ENCODE measurements around the gene TUBB3.
"Not testable (repeated sequence)": the region's sequence is repeated elsewhere in the genome, so short reads cannot be mapped to it uniquely, and the experiment has no call there.

TUBB3 gene

DNA sequence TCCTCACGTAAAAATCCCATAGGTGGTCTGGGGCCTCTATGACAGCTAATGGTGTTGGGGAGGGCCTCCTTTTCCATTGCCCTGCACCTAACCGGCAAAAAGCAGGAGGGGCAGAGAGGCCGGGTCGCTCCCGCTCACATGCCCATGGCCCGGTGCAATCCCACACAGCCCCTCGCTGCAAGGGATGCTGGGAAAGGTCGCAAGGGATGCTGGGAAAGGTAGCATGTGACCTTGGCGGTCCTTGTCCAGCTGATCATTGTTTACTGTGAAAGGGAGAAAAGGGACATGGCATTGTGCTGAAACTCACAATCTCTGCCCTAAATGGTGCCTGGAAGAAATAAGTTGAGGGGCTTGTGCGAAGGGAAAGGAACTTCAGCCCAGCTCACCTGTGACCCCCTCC lies 35.5 kb downstream of the TUBB3 start:
- Mint-ChIP-seq H3K4me3 (no peak overlapping the region), H3K36me3 (peaks cover 3% of the 10 kb centered on the region), H3K9me3 (no peaks in the 10 kb centered on the region), H3K27me3 (no peaks in the 10 kb centered on the region), H3K27ac (no peak overlapping the region), H3K4me1 (no peaks in the 10 kb centered on the region)

DNA sequence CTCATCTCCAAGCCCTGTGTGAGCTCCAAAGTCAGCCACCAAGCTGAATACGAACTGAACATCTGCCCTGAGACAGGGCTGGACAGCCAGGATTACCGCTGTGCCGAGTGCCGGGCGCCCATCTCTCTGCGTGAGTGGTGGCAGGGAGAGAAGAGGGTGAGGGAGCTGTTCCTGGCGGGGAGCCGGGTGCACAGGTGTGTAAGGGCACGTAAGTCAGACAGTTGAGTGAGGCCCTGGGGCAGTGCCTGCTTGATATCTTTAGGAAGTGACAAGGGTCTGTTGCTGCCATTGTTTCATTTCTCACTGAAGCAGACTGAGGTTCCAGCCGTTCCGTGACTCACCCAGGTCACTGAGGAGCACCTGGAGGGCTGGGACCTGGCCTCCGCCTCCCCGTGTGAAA lies 37.8 kb downstream of the TUBB3 start:
- Mint-ChIP-seq H3K4me1 (no peaks in the 10 kb centered on the region), H3K9me3 (no peaks in the 10 kb centered on the region), H3K27ac (no peak overlapping the region), H3K36me3 (peaks cover 1% of the 10 kb centered on the region), H3K4me3 (no peak overlapping the region), H3K27me3 (no peaks in the 10 kb centered on the region)

GRCh38 chr16:89961920-89962319 lies 38.8 kb downstream of the TUBB3 start:
- Mint-ChIP-seq H3K9me3 (no peaks in the 10 kb centered on the region), H3K4me3 (no peak overlapping the region), H3K4me1 (no peaks in the 10 kb centered on the region), H3K27ac (no peak overlapping the region), H3K27me3 (no peaks in the 10 kb centered on the region), H3K36me3 (peaks cover 1% of the 10 kb centered on the region)

DNA sequence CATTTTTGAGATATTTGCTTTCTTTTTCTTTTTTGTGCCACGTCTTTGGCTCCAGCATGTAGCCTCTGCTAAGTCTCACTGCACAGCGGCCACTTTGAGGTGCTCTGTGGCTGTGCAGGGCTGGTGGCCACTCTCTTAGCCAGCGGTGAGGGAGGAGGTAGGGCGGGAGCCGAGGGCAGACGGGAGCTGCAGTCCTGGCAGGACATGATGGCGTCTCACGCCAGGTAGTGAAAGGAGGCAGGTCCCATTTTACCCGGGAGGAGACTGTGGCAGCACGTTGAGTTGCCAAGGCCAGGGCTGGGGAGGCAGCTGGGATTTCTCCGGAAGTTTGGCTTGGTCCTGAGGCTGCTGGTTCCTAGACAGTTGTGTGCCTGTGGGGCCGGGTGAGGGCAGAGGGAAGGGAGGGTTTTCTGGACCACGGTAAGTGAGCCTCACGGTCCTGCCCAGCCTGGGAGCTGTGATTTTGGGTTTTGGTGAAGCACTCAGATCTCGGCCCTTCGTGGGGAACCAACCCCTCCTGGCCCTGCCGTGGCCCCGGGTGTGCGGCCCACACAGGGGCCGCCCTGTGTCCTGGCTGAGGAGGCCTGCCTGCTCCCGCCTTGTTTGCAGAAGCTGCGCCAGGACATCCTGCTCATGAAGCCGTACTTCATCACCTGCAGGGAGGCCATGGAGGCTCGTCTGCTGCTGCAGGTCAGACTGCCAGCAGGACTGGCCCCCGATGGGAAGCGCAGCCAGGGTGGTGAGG lies 39.8 kb downstream of the TUBB3 start:
- no peak overlapping the region for H3K4me3 Mint-ChIP-seq
- H3K36me3 Mint-ChIP-seq = peaks cover 1% of the 10 kb centered on the region
- no peaks in the 10 kb centered on the region for H3K9me3 Mint-ChIP-seq
- H3K27me3 Mint-ChIP-seq = no peaks in the 10 kb centered on the region
- H3K4me1 Mint-ChIP-seq = no peaks in the 10 kb centered on the region
- no peak overlapping the region for H3K27ac Mint-ChIP-seq

DNA sequence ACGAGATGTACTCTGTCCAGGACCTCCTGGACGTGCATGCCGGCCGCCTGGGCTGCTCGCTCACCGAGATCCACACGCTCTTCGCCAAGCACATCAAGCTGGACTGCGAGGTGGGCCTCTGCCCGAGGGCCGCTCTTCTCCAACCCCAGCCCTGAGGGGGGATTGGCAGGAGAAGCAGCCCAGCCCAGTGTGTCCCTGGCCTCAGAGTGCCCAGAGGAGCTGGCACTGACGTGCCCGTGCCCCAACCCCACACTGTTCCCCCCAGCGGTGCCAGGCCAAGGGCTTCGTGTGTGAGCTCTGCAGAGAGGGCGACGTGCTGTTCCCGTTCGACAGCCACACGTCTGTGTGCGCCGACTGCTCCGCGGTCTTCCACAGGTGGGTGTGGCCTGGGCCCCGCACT lies 41.1 kb downstream of the TUBB3 start:
- Mint-ChIP-seq H3K9me3 (no peaks in the 10 kb centered on the region), H3K27me3 (no peaks in the 10 kb centered on the region), H3K36me3 (peaks cover 1% of the 10 kb centered on the region), H3K4me1 (no peaks in the 10 kb centered on the region), H3K4me3 (no peak overlapping the region), H3K27ac (no peak overlapping the region)

DNA sequence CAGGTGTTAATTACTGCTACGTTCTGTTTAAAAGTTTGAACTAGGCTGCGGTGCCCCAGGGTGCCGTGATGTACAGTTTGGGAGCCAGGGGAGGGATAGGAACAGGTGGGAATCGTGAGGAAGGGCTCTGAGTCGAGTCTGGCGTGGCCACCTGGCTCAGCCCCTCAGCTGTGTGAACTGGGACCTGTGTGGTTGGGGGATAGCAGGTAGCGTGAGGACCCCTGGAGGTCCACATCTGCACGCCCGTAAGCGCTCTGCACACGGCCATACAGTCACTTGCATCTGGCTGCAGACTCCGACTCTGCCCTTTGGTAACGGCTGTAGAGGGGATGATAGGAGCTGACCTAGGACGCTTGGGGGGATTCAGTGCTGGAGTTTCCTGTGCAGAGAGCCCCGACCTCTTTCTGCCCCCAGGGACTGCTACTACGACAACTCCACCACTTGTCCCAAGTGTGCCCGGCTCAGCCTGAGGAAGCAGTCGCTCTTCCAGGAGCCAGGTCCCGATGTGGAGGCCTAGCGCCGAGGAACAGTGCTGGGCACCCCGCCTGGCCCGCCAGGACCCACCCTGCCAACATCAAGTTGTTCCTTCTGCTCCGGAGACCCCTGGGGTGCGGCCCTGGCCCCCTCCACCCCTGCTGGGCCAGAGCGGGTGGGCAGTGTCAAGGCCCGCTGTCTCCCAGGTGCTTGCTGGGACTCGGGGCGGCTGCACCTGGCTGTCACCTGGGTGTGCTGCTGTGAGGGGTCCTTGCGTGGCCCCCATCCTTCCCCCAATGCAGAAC lies 42.5 kb downstream of the TUBB3 start:
- H3K4me3 Mint-ChIP-seq = no peak overlapping the region
- no peaks in the 10 kb centered on the region for H3K27me3 Mint-ChIP-seq
- no peaks in the 10 kb centered on the region for H3K9me3 Mint-ChIP-seq
- no peak overlapping the region for H3K27ac Mint-ChIP-seq
- peaks cover 3% of the 10 kb centered on the region for H3K4me1 Mint-ChIP-seq
- H3K36me3 Mint-ChIP-seq = peaks cover 4% of the 10 kb centered on the region

GRCh38 chr16:89966756-89967155 lies 43.6 kb downstream of the TUBB3 start:
- H3K4me3 Mint-ChIP-seq = no peak overlapping the region
- peaks cover 10% of the 10 kb centered on the region for H3K4me1 Mint-ChIP-seq
- H3K36me3 Mint-ChIP-seq = peaks cover 7% of the 10 kb centered on the region
- no peaks in the 10 kb centered on the region for H3K27me3 Mint-ChIP-seq
- H3K27ac Mint-ChIP-seq = no peak overlapping the region
- no peaks in the 10 kb centered on the region for H3K9me3 Mint-ChIP-seq

DNA sequence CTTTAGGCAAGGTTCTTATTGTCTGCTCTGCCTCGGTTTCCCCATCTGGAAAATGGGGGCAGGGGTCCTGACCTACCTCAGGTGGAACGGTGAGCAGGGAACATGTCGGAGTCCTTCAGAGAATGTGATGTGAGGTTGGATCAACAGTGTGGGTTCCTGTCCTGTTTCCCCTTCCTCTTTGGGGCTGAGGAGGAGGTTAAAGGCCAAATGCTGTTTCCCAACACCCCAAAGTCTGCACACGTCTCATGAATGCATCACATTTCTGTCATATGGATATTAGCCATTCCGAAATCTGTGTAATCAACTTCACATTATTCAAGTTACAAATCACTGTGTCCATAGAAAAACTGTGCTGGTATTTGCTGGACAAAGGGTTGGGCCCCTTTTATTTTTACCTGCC lies 44.3 kb downstream of the TUBB3 start:
- not testable (repeated sequence) for H3K9me3 Mint-ChIP-seq, H3K27me3 Mint-ChIP-seq, H3K27ac Mint-ChIP-seq, H3K4me3 Mint-ChIP-seq, H3K36me3 Mint-ChIP-seq
- H3K4me1 Mint-ChIP-seq = peaks cover 13% of the 10 kb centered on the region

- H3K4me3 Mint-ChIP-seq, H3K27ac Mint-ChIP-seq, H3K36me3 Mint-ChIP-seq, H3K27me3 Mint-ChIP-seq, H3K9me3 Mint-ChIP-seq: not testable (repeated sequence)
- peaks cover 13% of the 10 kb centered on the region for H3K4me1 Mint-ChIP-seq
Observed at GRCh38 chr16:89968074-89968473, 44.9 kb downstream of the TUBB3 start.

GRCh38 chr16:89969741-89970410 lies 46.7 kb downstream of the TUBB3 start:
- Mint-ChIP-seq H3K9me3 (no peaks in the 10 kb centered on the region), H3K4me1 (peaks cover 26% of the 10 kb centered on the region), H3K4me3 (no peak overlapping the region), H3K36me3 (peaks cover 7% of the 10 kb centered on the region), H3K27ac (no peak overlapping the region), H3K27me3 (no peaks in the 10 kb centered on the region)

GRCh38 chr16:89971495-89972243 lies 48.5 kb downstream of the TUBB3 start:
- Mint-ChIP-seq H3K4me3 (peak overlapping the region; percentile 100), H3K9me3 (no peaks in the 10 kb centered on the region), H3K27ac (peak overlapping the region; percentile 46), H3K27me3 (no peaks in the 10 kb centered on the region), H3K36me3 (peaks cover 7% of the 10 kb centered on the region), H3K4me1 (peaks cover 30% of the 10 kb centered on the region)

DNA sequence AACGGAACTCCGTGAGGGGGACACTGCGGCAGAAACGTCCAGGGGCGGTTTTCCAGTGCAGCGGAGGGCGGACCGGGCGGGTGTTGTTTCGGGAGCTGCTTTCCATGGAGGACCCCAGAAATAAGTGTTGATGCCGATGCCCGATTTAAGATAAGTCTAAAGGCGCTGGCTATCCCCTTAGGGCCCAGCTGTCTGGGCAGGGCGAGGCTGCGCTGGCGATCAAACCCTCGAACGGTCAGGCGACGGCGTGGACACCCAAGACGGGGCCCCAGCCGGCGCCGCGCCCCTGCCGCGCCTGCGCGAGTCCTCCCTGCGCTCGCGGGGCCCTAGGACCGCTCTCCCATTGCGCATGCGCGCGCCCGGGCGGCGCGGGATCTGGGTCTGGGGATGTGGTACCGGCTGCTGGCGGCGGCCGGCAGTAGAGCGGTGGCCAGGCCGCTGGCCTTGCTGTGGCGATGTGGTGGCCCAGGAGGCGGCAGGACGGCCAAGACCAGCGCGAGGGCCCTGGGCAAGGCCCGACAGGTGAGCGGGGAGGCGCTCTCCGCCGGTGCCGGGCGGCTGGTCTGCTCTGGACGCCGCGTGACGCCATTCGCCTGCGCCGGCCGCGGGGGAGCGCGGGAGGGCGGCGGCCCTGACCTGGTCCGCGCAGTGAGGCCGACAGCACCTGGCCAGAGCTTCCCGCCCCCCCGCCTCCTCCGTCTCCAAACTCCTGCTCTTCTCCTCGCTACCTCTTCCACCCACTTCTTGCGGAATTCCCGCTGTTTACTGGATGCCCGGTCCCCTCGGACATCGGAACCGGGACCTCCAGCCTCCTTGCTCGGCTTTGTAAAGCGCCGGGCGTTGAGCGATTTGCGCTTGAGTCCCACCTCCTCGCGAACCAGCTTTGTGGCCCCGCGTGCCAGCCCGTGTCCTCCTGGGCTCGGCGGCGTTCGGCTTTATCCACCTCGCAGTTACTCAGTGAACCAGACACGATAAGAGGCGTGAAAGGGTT lies 49.4 kb downstream of the TUBB3 start:
- peaks cover 30% of the 10 kb centered on the region for H3K4me1 Mint-ChIP-seq
- peaks cover 7% of the 10 kb centered on the region for H3K36me3 Mint-ChIP-seq
- H3K4me3 Mint-ChIP-seq = peak overlapping the region; percentile 100
- no peaks in the 10 kb centered on the region for H3K9me3 Mint-ChIP-seq
- H3K27ac Mint-ChIP-seq = peak overlapping the region; percentile 99
- H3K27me3 Mint-ChIP-seq = no peaks in the 10 kb centered on the region

DNA sequence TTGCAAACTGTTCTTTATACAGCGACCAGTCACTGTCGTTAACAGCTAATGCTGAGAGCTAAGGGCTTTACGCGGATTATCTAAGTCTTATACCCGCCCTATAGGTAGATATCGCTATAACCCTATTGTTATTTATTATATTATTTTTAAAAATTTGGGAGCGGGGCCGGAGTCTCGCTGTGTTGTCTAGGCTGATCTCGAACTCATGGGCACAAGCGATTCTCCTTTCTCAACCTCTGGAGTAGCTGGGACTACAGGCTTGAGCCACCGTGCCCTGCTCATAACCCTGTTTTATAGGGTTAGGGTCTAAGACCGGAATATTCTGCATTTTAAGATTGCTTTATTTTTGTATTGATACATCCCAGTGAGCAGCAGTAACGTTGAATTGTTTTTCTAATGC lies 50.1 kb downstream of the TUBB3 start:
- Mint-ChIP-seq H3K27me3 (no peaks in the 10 kb centered on the region), H3K27ac (peak overlapping the region; percentile 99), H3K4me1 (peaks cover 30% of the 10 kb centered on the region), H3K9me3 (no peaks in the 10 kb centered on the region), H3K36me3 (peaks cover 7% of the 10 kb centered on the region), H3K4me3 (peak overlapping the region; percentile 100)

DNA sequence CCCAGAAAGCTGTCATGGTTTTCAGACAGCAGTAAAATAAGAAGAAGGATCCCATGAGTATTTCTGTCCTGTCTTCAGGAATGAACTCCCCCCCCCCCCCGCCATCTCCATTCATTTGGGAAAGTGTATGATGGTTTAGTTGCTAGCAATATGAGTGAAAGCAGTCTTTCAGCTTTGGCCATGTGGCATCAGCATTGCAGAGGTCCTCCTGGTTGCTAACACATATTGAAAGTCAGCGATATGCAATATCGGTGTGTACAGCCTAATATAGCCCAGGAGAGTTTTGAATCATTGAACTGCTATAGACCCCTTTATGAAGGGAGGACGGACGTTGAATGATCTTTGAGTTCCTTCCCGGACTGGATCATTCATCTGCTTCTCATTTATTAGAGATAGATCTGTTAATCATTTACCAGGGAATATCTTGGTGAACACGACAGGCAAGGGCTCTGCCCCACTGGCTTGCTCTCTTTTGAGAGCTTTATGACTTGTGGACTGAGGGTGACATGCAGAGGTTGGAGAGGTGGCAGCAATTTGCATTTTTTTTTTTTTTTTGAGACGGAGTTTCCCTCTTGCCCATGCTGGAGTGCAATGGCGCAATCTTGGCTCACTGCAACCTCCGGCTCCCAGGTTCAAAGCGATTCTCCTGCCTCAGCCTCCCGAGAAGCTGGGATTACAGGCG lies 50.7 kb downstream of the TUBB3 start:
- Mint-ChIP-seq H3K36me3 (peaks cover 8% of the 10 kb centered on the region), H3K4me1 (peaks cover 30% of the 10 kb centered on the region), H3K9me3 (no peaks in the 10 kb centered on the region), H3K27me3 (no peaks in the 10 kb centered on the region), H3K27ac (peak overlapping the region; percentile 76), H3K4me3 (peak overlapping the region; percentile 100)

All from activated naive CD4-positive, alpha-beta T cell treated with anti-CD3 and anti-CD28 coated beads, Interleukin-2, amount 50 U/mL, for 24 hours (primary cell).